OCI-LY3 (cell line): ENCODE results near the gene SPRY4.
"Not testable (repeated sequence)": the region's sequence is repeated elsewhere in the genome, so short reads cannot be mapped to it uniquely, and the experiment has no call there.

Experiments used
- CTCF ChIP-seq: fragments of 200-600, 300-600 bp; sonication (generic); IDR thresholded peaks from 2 replicates; pipeline ENCODE4 v1.5.1; 2014; ENCODE audit warnings: antibody characterized with exemption, low read length, low read depth
- EZH2phosphoT487 ChIP-seq: fragments of 200-600 bp; shearing (Covaris generic); IDR thresholded peaks from 2 replicates; pipeline ENCODE4 v1.6.1; 2018; ENCODE audit warnings: antibody characterized with exemption, mixed run types, low read depth

DNA sequence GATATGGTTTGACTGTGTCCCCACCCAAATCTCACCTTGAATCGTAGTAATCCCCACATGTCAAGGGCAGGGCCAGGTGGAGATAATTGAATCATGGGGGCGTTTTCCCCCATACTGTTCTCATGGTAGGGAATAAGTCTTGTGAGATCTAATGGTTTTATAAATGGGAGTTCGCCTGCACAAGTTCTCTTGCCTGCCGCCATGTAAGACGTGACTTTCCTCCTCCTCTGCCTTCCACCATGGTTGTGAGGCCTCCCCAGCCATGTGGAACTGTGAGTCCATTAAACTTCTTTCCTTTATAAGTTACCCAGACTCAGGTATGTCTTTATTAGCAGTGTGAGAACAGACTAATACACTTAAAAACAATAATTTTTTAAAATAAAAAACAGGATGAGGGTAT lies 52.2 kb downstream of the SPRY4 start:
- TF ChIP-seq CTCF, EZH2phosphoT487: not testable (repeated sequence)
